Measurements from ENCODE around the gene CDKN2AIP.

Gene CDKN2AIP

GRCh38 chr4:183485411-183486160 lies 41.1 kb downstream of the CDKN2AIP start:
- intact Hi-C loops (cut with DNase I; ENCODE audit: low total_unique reads): no loop called here

GRCh38 chr4:183492791-183493222 lies 48.4 kb downstream of the CDKN2AIP start:
- no peaks in the 10 kb centered on the region for H3K4me1 ChIP-seq
- TF ChIP-seq, protein P1, sequence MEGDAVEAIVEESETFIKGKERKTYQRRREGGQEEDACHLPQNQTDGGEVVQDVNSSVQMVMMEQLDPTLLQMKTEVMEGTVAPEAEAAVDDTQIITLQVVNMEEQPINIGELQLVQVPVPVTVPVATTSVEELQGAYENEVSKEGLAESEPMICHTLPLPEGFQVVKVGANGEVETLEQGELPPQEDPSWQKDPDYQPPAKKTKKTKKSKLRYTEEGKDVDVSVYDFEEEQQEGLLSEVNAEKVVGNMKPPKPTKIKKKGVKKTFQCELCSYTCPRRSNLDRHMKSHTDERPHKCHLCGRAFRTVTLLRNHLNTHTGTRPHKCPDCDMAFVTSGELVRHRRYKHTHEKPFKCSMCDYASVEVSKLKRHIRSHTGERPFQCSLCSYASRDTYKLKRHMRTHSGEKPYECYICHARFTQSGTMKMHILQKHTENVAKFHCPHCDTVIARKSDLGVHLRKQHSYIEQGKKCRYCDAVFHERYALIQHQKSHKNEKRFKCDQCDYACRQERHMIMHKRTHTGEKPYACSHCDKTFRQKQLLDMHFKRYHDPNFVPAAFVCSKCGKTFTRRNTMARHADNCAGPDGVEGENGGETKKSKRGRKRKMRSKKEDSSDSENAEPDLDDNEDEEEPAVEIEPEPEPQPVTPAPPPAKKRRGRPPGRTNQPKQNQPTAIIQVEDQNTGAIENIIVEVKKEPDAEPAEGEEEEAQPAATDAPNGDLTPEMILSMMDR (IDR thresholded peaks at IDR 0.05): no peak
- intact Hi-C loops (cut with DNase I; ENCODE audit: low total_unique reads): no loop called here

More at GRCh38 chr4:183485411-183486160, 41.1 kb downstream of the CDKN2AIP start:
- Histone ChIP-seq H3K27me3 (no peaks in the 10 kb centered on the region), H3K4me3 (no peak overlapping the region), H3K9me3 (no peaks in the 10 kb centered on the region), H3K36me3 (no peaks in the 10 kb centered on the region), H3K4me1 (no peaks in the 10 kb centered on the region), H3K27ac (no peak overlapping the region)
- DNase-seq: no peak
- TF ChIP-seq, protein P1 (IDR thresholded peaks at IDR 0.05): no peak

DNA sequence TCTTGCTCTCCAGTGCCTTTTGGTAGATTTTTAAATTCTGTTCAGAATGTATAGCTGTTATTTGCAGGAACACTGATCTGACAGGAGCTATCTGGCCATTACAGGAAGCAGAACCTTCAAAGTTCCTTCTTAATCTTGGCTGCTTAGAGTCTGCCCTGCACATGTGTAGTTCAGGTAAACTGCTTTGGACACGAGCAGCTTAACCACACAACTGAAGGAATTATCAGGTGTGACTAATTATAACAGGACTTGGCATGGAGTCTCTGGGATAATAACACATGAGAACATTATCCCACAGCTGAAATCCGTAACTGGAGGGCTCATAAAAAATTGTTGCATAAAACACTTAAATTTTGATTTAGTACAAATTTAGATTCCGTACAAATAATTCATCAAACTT lies 48.8 kb downstream of the CDKN2AIP start:
- Histone ChIP-seq H3K4me1 (no peaks in the 10 kb centered on the region), H3K36me3 (peaks cover 0 to 9% (median 0%) of the 10 kb centered on the region in 3 donors), H3K27ac (no peak overlapping the region), H3K4me3 (no peak overlapping the region), H3K9me3 (no peaks in the 10 kb centered on the region), H3K27me3 (no peaks in the 10 kb centered on the region)
- TF ChIP-seq, protein P1 (IDR thresholded peaks at IDR 0.05): no peak
- intact Hi-C loops (cut with DNase I; ENCODE audit: low total_unique reads): no loop called here
- DNase-seq: no peak

More at GRCh38 chr4:183492791-183493222, 48.4 kb downstream of the CDKN2AIP start:
- no peak for DNase-seq
- Histone ChIP-seq H3K27ac (no peak overlapping the region), H3K9me3 (no peaks in the 10 kb centered on the region), H3K27me3 (no peaks in the 10 kb centered on the region), H3K36me3 (peaks cover 0 to 9% (median 0%) of the 10 kb centered on the region in 3 donors), H3K4me3 (no peak overlapping the region)

- Histone ChIP-seq H3K9me3 (no peaks in the 10 kb centered on the region), H3K27ac (no peak overlapping the region), H3K4me1 (no peaks in the 10 kb centered on the region), H3K36me3 (peaks cover 0 to 9% (median 0%) of the 10 kb centered on the region in 3 donors), H3K27me3 (no peaks in the 10 kb centered on the region), H3K4me3 (no peak overlapping the region)
- intact Hi-C loops (cut with DNase I; ENCODE audit: low total_unique reads): no loop called here
- DNase-seq: no peak
- TF ChIP-seq, protein P1 (IDR thresholded peaks at IDR 0.05): no peak
These were observed 50.7 kb downstream of the CDKN2AIP start for GRCh38 chr4:183495184-183495583.
